ENCODE results near the gene RMDN3.

RMDN3 gene

DNA sequence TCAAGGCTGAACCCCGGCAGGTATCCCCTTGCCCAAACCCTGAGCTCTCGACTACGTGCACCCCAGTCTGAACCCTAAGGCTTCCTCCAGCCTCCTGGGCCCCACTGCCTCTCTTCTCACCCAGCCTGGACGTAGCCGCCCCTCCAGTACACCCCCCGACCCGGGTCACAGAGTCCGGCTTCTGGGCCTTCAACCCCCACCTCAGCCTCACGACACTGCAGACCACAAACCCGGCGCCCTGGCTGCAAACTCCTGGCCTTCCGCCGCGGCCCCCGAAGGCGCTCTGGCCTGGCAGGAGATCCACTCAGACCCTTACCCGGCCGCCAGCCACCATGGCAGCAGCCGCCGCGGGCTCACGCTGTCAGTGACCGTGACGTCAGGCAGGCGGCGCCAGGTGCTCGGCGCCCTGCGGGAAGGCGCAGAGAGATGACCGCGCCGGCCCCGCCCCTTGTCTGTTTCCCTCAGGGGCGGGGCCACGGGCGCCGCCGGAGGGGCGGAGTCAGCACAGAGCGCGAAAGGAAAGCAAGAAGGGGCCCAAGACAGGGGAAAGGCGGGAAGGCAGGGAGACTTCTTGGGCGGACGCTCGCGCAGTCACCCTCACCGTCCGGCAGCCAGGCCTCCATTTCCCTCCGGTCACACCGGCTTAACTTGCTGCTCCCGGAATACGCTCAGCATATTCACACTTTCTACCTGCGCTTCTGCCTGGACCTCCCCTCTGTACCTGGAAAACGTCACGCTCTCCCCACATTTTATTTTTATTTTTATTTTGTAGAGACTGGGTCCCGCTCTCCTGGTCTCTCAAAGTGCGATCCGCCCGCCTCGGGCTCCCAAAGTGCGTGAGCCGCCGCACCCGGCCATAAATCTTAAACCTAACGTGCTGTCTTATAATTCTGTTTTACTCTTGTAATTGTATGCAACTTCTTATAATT, at the start of gene RMDN3:
RMDN3 (minus strand) TSS at position 372 of the 929 bp plus-strand sequence. CDS start 471 bp downstream, outside the sequence.
- peak; percentile 81 for DNase-seq (ENCODE audit: low read depth)

DNA sequence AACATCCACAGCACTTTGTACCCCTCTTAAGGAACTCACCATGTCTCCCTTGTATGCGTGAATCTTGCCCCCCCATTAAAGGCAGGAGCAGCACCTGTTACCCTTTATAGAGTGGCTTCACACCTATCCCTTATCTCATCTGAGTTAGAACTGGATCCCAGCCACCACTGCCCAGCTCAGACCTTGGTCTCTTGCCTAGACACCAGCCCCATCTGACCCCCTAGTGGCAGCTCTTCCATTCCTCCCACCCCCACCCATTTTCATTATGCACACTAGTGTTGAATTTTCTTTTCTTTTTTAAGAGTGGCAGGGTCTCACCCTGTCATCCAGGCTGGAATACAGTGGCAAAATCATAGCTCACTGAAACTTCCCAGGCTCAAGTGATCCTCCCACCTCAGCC, 48.6 kb upstream of the RMDN3 start:
- DNase-seq (ENCODE audit: low read depth) = no peak

DNA sequence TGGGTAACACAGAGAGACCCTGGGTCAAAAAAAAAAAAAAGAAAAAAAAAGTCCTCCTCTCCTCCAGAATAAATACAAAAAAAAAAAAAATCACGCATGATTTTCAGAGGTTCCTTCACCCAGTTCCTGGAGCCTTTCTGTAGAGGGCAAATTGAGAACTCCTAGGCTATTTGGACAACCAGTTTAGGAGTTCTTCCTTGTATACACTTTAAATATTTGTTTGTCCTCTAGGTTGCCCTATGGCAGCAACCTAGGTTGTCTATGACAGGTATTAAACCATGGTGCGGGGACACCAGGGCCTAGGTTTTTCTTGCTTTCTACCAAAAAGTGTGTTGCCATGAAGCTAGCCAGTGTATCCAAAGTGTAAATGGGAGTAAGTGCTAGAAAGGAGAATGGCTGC, 48.0 kb upstream of the RMDN3 start:
- no peak for DNase-seq (ENCODE audit: low read depth)

DNA sequence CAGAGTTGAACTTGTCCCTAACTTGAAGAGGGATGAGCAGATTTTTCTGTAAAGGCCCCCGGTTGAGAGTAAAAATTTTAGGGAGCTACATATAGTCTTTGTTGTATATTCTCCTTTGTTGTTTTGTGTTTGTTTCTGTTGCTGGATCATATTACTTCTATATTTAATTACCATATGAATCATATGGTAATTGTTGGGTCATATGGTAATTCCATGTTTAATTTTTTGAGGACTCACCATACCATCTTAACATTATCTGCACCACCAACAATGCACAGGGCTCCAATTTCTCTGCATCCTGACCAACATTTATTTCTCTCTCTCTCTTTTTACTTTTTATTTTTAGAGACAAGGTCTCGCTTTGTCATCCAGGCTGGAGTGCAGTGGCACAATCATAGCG, 44.5 kb upstream of the RMDN3 start:
- no peak for DNase-seq (ENCODE audit: low read depth)

DNA sequence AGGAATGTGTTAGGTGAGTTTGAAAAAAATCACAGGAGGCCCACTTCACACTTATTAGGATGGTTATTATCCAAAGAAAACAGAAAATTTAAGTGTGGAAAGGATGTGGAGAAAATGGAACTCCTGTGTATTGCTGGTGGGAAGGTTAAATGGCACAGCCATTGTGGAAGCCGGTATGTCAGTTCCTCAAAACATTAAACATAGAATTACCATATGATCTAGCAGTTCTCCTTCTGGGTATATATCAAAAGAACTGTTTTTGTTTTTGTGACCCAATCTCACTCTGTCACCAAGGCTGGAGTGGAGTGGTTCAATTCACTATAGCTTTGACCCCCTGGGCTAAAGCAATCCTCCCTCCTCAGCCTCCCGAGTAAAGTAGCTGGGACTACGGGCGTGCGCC, 41.5 kb upstream of the RMDN3 start:
- DNase-seq (ENCODE audit: low read depth) = no peak

GRCh38 chr15:40796041-40796440, 41.0 kb upstream of the RMDN3 start:
- DNase-seq (ENCODE audit: low read depth) = no peak

GRCh38 chr15:40793216-40793989, 38.3 kb upstream of the RMDN3 start:
- peak; percentile 78 for DNase-seq (ENCODE audit: low read depth)

GRCh38 chr15:40792394-40792793, 37.3 kb upstream of the RMDN3 start:
- no peak for DNase-seq (ENCODE audit: low read depth)

DNA sequence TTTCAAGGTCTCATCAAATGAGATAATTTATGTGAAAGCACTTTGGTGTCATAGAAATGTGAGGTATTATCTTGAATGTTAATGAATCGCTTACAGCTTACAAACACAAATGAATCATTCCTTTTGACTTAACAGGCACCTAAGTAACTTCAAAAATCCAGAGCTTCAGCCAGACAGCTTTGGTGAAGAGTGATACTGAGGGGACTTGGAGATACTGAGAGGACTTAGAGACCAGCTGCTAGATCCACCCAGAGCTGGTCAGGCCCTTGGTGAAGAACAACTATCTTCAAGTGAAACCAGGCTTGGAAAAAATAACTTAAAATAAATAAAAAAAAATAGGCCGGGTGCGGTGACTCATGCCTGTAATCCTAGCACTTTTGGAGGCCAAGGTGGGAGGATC, 35.7 kb upstream of the RMDN3 start:
- no peak for DNase-seq (ENCODE audit: low read depth)

DNA sequence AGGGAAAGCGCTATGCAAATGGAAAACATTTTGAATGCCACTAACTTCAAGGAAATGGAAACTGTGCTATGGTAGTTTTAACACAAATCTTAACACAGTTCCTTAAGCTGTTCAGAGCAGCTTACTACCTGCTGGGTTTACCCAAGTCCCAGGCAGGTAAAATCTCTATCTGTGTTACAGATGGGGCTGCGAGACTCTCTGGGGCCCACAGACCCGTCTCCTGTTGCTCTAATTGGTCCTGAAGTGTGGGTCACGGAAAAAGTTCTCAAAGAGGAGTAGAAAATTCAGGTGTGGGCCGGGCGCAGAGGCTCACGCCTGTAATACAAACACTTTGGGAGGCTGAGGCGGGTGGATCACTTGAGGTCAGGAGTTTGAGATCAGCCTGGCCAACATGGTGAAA, 34.9 kb upstream of the RMDN3 start:
- no peak for DNase-seq (ENCODE audit: low read depth)

GRCh38 chr15:40789119-40789518, 34.1 kb upstream of the RMDN3 start:
- no peak for DNase-seq (ENCODE audit: low read depth)

DNA sequence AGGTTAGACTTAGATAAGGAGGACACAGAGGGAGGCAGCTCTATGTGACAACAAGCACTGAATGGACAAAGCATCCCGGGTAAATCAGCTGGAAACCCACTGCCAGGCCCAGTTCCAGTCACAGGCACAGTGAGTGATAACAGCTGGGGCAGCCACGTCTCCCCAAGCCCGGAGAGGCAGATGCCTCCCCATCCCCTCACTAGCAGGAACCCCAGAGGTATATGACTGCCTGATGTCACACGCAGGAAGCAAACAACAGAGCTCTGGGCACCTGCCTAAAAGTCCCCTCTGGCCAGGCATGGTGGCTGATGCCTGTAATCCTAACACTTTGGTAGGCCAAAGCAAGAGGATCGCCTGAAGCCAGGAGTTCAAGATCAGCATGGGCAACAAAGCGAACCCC, 32.9 kb upstream of the RMDN3 start:
- no peak for DNase-seq (ENCODE audit: low read depth)

DNA sequence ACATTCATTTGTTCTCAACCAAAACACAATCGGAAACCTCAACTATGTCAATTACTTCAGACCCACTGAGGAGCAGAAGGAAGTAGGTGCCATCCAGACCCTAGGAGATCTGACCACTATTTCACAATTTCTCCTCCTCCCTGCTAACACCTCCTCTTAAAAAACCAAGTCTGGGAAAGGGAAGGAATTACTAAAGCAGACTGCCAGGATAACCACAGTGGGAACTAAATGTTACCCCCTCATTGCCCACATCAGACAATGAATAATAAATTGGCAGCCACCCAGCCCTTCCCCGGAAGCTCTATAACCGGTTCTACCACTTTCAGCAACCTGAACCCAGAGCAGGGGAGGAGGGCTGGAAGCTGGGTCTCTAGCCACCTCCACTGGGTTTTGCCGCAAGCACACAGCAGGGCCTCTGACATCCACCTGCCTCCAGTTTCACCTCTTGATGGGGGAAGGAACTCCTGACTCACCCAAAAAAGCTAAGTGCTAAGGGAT, 32.3 kb upstream of the RMDN3 start:
- peak; percentile 35 for DNase-seq (ENCODE audit: low read depth)

DNA sequence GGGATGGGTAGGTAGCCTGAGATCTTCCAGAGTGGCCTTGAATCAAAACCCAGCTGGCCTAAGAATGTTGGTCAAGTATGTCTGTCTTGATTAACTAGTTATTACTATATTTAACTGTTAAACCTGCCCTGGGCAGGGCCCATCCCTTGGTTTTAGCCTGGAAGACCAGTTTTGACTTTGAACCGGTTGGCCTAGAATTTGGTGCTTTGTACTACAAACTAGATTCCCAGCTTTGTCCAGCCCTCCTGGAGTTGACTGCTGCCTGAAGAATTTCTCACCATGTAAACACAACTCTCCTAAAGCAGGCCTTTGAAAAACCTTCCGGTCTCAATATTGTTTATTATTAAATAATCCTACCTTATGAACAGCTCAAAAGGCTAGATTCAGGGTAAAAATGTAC, 30.8 kb upstream of the RMDN3 start:
- DNase-seq (ENCODE audit: low read depth) = no peak

- DNase-seq (ENCODE audit: low read depth) = no peak
Observed at GRCh38 chr15:40785164-40785563, 30.1 kb upstream of the RMDN3 start.

DNA sequence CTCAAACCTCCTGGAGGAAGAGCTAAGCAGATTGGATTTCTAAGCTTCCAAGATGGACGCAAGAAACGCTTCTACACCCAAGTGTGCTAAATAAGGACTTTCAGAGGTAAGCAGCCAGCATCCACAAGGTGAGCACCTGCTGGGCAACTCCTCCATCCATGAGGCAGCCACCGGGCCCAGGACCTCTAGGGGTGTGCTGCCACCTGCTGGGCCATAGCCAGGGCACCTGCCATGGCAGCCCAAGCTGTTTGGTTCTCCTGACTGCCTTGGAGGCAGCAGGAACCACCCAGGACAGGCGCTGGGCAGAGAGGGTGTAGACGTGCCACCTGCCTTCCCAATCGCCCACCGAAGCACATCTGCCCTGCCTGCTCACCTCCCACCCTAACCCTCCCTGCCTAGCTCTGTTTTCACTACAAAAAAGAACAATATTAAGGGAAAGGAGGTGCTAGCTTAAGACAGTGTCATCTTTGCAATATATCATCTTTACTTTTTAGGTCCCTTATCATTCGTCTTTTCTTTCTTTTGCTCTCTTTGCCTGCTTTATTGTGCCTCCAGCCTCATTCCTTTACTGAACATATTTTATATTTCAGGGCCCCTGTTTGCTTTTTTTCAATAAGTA, 27.7 kb upstream of the RMDN3 start:
- no peak for DNase-seq (ENCODE audit: low read depth)

- no peak for DNase-seq (ENCODE audit: low read depth)
Observed at GRCh38 chr15:40776537-40777141, 21.6 kb upstream of the RMDN3 start.

DNA sequence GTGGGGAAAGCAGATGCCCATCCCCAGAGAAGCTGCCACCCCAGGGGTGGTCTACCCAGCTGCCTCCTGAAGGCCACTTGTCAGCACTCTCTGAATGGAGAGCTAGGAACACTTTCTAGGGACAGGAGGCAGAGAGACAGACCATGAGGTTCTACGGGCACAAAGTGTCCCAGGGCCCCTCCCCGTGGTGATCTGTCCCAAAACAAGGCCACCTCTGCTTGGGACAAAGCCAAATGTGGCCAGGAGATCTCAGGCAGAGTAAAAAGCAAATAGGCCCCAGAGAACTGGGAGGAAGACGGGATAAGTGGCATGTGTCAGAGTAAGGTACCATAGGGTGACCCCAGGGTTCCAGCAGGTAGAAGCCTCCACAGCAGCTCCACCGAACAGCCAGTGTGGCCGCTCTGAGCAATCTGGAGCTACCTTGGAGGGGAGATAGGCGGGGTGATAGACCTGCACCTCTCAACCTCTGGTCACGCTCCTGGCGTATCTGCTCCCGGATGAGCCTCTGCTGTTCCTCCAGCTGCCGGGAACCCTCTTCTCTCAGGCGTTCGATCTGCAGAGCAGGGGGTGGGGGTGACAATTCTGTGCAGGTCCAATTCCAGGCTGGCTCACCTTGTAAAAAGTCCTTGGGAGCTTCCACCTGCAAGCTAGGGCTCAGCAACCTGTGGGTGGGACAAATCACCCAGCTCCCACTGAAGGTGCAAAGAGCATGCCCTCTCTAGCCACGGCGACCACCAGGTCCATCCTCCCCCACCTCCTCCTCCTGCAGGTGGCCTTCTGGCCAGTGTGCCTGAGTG, 20.9 kb upstream of the RMDN3 start:
- DNase-seq (ENCODE audit: low read depth) = no peak

- no peak for DNase-seq (ENCODE audit: low read depth)
Observed at GRCh38 chr15:40775007-40775406, 20.0 kb upstream of the RMDN3 start.

- no peak for DNase-seq (ENCODE audit: low read depth)
Observed at GRCh38 chr15:40773902-40774301, 18.8 kb upstream of the RMDN3 start.

DNA sequence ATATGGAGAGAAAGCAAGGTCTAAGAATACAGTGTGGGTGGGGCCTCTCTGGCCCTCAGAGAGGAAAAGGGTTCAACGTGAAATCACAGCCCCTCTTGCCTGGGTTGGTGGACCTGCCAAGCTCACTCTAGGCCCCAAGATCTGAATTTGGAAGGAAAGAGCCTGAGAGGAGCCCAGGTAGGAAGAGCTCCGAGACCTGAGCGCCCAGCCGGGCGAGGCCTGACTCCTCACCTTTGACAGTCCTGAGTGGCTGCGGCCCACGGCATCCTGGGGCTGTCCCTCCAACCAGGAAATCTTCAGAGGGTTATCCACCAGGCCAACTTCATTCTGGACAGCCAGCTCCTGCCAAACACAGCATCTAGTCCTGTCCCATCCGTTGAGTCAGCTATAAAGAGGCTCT, 18.4 kb upstream of the RMDN3 start:
- no peak for DNase-seq (ENCODE audit: low read depth)
